MCF 10A (cell line): ENCODE measurements around the gene ABCA1. TPM values are rescaled to one million over a fixed set of nuclear protein-coding genes. Genes with fewer than 3 reads are reported as not detected.

Experiments used
- BruUV-seq: library from RNA; stranded (reverse); fragments of 400-500 nt; replicated peaks from 2 replicates; lab custom pipeline; 2021; lab: Mats Ljungman, UMichigan
- CTCF ChIA-PET: fragments of 300-600 bp; sonication (Branson Sonifier 250); formaldehyde crosslinking; extraction: SDS; loops from one replicate; lab custom pipeline; 2021; ENCODE audit warnings: antibody characterized with exemption, inconsistent platforms; lab: Yijun Ruan, JAX
- POLR2A ChIA-PET: fragments of 300-600, 350-650 bp; sonication (Branson Sonifier 250); formaldehyde crosslinking; extraction: SDS; loops from one replicate; lab custom pipeline; 2020; ENCODE audit warnings: antibody characterized with exemption, inconsistent platforms; lab: Yijun Ruan, JAX
- DNase-seq: peaks from one replicate; pipeline ENCODE4 v3.0.0-alpha.2; 2018; ENCODE audit not compliant: unreplicated experiment
- H3K27ac Mint-ChIP-seq: one replicate; pipeline ENCODE4 v1.8.0; 2022; ENCODE audit warnings: mild to moderate bottlenecking, low read depth, mixed read lengths; ENCODE audit not compliant: unreplicated experiment
- H3K27me3 Mint-ChIP-seq: one replicate; pipeline ENCODE4 v1.8.0; 2022; ENCODE audit warnings: mixed read lengths; ENCODE audit not compliant: insufficient read depth, unreplicated experiment
- H3K36me3 Mint-ChIP-seq: one replicate; pipeline ENCODE4 v1.8.0; 2022; ENCODE audit warnings: mild to moderate bottlenecking, moderate library complexity, mixed read lengths; ENCODE audit not compliant: insufficient read depth, unreplicated experiment
- H3K4me1 Mint-ChIP-seq: one replicate; pipeline ENCODE4 v1.8.0; 2022; ENCODE audit warnings: mixed read lengths; ENCODE audit not compliant: insufficient read depth, unreplicated experiment
- H3K4me3 Mint-ChIP-seq: one replicate; pipeline ENCODE4 v1.8.0; 2022; ENCODE audit warnings: mild to moderate bottlenecking, moderate library complexity, mixed read lengths; ENCODE audit not compliant: unreplicated experiment
- H3K9me3 Mint-ChIP-seq: one replicate; pipeline ENCODE4 v1.8.0; 2022; ENCODE audit warnings: mixed read lengths; ENCODE audit not compliant: unreplicated experiment
- CTCF ChIP-seq: fragments of 200-600 bp; IDR thresholded peaks from one replicate; pipeline ENCODE4 v1.8.0; 2022; ENCODE audit warnings: antibody characterized with exemption, mild to moderate bottlenecking; ENCODE audit not compliant: unreplicated experiment
- intact Hi-C: fragments of 100-400 bp; cut with micrococcal nuclease; formaldehyde crosslinking; loops from 2 replicates; pipeline ENCODE4 v1.14.1; 2022
- total RNA-seq: library from RNA; stranded (reverse); gene quantifications from 2 replicates; pipeline ENCODE4 v1.2.3, GENCODE V29; 2022

Gene ABCA1
- total RNA-seq, 1 experiment from 2014 or later: 0.28 TPM

GRCh38 chr9:104974053-104974962 is 46.4 kb upstream of the ABCA1 start:
- no TSS peak for BruUV-seq
- POLR2A ChIA-PET: no interaction called here

GRCh38 chr9:104972242-104972866 is 44.4 kb upstream of the ABCA1 start:
- Mint-ChIP-seq H3K4me1 (peaks cover 16% of the 10 kb centered on the region), H3K27me3 (no peaks in the 10 kb centered on the region), H3K27ac (no peak overlapping the region), H3K36me3 (no peaks in the 10 kb centered on the region), H3K9me3 (no peaks in the 10 kb centered on the region), H3K4me3 (no peak overlapping the region)
- BruUV-seq: no TSS peak
- TF ChIP-seq CTCF: no peak
- ChIA-PET POLR2A (interaction anchor here (1.1 kb wide), 1 partner anchor 92 kb away, joined by 3 read pairs; no protein-coding TSS in a partner anchor), CTCF (interaction anchor here (1.3 kb wide), 1 partner anchor 145 kb away, joined by 4 read pairs; no protein-coding TSS in a partner anchor)
- intact Hi-C loops: no loop called here
- no peak for DNase-seq

More at GRCh38 chr9:104974053-104974962, 46.4 kb upstream of the ABCA1 start:
- TF ChIP-seq CTCF: no peak
- Mint-ChIP-seq H3K27ac (peak overlapping the region; percentile 14), H3K4me3 (no peak overlapping the region), H3K4me1 (peaks cover 5% of the 10 kb centered on the region), H3K36me3 (no peaks in the 10 kb centered on the region), H3K27me3 (no peaks in the 10 kb centered on the region), H3K9me3 (no peaks in the 10 kb centered on the region)
- CTCF ChIA-PET: interaction anchor here (0.6 to 1.1 kb wide), 3 partner anchors 18 to 88 kb away, joined by 3 to 5 read pairs (median 4); no protein-coding TSS in a partner anchor
- intact Hi-C loops: no loop called here
- no peak for DNase-seq

GRCh38 chr9:104971511-104971910 is 43.6 kb upstream of the ABCA1 start:
- Mint-ChIP-seq H3K4me1 (peaks cover 16% of the 10 kb centered on the region), H3K9me3 (no peaks in the 10 kb centered on the region), H3K36me3 (no peaks in the 10 kb centered on the region), H3K27me3 (no peaks in the 10 kb centered on the region), H3K4me3 (no peak overlapping the region), H3K27ac (no peak overlapping the region)
- ChIA-PET POLR2A (interaction anchor here (0.6 to 1.1 kb wide), 2 partner anchors 93 to 402 kb away, joined by 3 read pairs; no protein-coding TSS in a partner anchor), CTCF (interaction anchor here (0.7 to 1.3 kb wide), 3 partner anchors 10 to 577 kb away, joined by 3 read pairs; no protein-coding TSS in a partner anchor)
- no peak for TF ChIP-seq CTCF
- intact Hi-C loops: no loop called here
- BruUV-seq: no TSS peak
- no peak for DNase-seq
